Activated naive CD8-positive, alpha-beta T cell treated with anti-CD3 and anti-CD28 coated beads, Interleukin-2, amount 50 U/mL, for 16 hours (primary cell): Measurements from ENCODE around the gene HMGXB3.

Experiments used
- DNase-seq: peaks from one replicate; pipeline ENCODE4 v3.0.0-alpha.2; 2020; ENCODE audit warnings: low read depth, low spot score

HMGXB3 gene

GRCh38 chr5:150000256-150000989 is at the start of gene HMGXB3, which contains the start of gene TIGD6:
TSS of gene HMGXB3 (plus strand) at chr5:150000739. CDS start at chr5:150004853, 4,114 bp downstream.
TSS of gene TIGD6 (minus strand) at chr5:150000654. CDS start at chr5:149996348, 4,306 bp downstream.
- DNase-seq, result peak; percentile 78

GRCh38 chr5:149951138-149951749 is 49.3 kb upstream of the HMGXB3 start:
- DNase-seq, result no peak

- no peak for DNase-seq
Measured at GRCh38 chr5:149953436-149954121, 47.0 kb upstream of the HMGXB3 start.

- no peak for DNase-seq
Measured at GRCh38 chr5:149954798-149955197, 45.7 kb upstream of the HMGXB3 start.

GRCh38 chr5:149956685-149957084 is 43.9 kb upstream of the HMGXB3 start:
- DNase-seq, result no peak

- DNase-seq, result no peak
Measured at GRCh38 chr5:149957855-149958254, 42.7 kb upstream of the HMGXB3 start.

- peak; percentile 24 for DNase-seq
Measured at GRCh38 chr5:149959406-149960236, 40.9 kb upstream of the HMGXB3 start.

GRCh38 chr5:149960272-149961185 is 40.0 kb upstream of the HMGXB3 start, which contains the start of gene SLC26A2:
TSS of gene SLC26A2 (plus strand) at chr5:149960758. CDS start at chr5:149977653, 16,895 bp downstream.
- DNase-seq, result peak; percentile 89

- no peak for DNase-seq
Measured at GRCh38 chr5:149961186-149961685, 39.3 kb upstream of the HMGXB3 start.

GRCh38 chr5:149961957-149962409 is 38.6 kb upstream of the HMGXB3 start:
- DNase-seq, result no peak

GRCh38 chr5:149962601-149963300 is 37.8 kb upstream of the HMGXB3 start:
- DNase-seq, result no peak

GRCh38 chr5:149963729-149964128 is 36.8 kb upstream of the HMGXB3 start:
- no peak for DNase-seq

GRCh38 chr5:149966946-149967345 is 33.6 kb upstream of the HMGXB3 start:
- no peak for DNase-seq

- DNase-seq, result no peak
Measured at GRCh38 chr5:149969181-149969930, 31.2 kb upstream of the HMGXB3 start.

GRCh38 chr5:149975409-149975808 is 25.1 kb upstream of the HMGXB3 start:
- no peak for DNase-seq

GRCh38 chr5:149979896-149980295 is 20.6 kb upstream of the HMGXB3 start:
- DNase-seq, result no peak

- no peak for DNase-seq
Measured at GRCh38 chr5:149981206-149981605, 19.3 kb upstream of the HMGXB3 start.

GRCh38 chr5:149982505-149982904 is 18.0 kb upstream of the HMGXB3 start:
- no peak for DNase-seq

- DNase-seq, result no peak
Measured at GRCh38 chr5:149988126-149988525, 12.4 kb upstream of the HMGXB3 start.
